Neural cell (in vitro differentiated cells): ENCODE measurements around the gene SETD2. TPM values are rescaled to one million over a fixed set of nuclear protein-coding genes. Genes with fewer than 3 reads are reported as not detected.

Experiments
- H2AFZ ChIP-seq: fragments of 200-600, 300-800 bp; sonication (generic), shearing (Covaris generic); 2 replicates; pipeline ENCODE4 v1.6.0; 2014; ENCODE audit warnings: low read depth, mild to moderate bottlenecking, antibody characterized with exemption, low read length, moderate library complexity
- H3F3A ChIP-seq: fragments of 200-600 bp; shearing (Covaris generic); 2 replicates; pipeline ENCODE4 v1.6.1; 2016; ENCODE audit warnings: mild to moderate bottlenecking, moderate library complexity, mixed read lengths, antibody characterized with exemption, low read length; ENCODE audit not compliant: insufficient read depth, poor library complexity, severe bottlenecking
- H3K27ac ChIP-seq: fragments of 200-600, 300-800 bp; sonication (generic), shearing (Covaris generic); 2 replicates; pipeline ENCODE4 v1.5.1; 2014; ENCODE audit warnings: mild to moderate bottlenecking, low read length, moderate library complexity
- H3K27me3 ChIP-seq: fragments of 300-800, 200-600 bp; sonication (generic), shearing (Covaris generic); 2 replicates; pipeline ENCODE4 v1.6.0; 2014; ENCODE audit warnings: mild to moderate bottlenecking, low read depth, low read length, moderate library complexity; ENCODE audit not compliant: insufficient read depth
- H3K36me3 ChIP-seq: fragments of 300-800, 200-600 bp; sonication (generic), shearing (Covaris generic); 2 replicates; pipeline ENCODE4 v1.5.1; 2014; ENCODE audit warnings: mild to moderate bottlenecking, antibody characterized with exemption, low read length, moderate library complexity; ENCODE audit not compliant: insufficient read depth
- H3K4me2 ChIP-seq: fragments of 300-800, 200-600 bp; sonication (generic), shearing (Covaris generic); 2 replicates; pipeline ENCODE4 v1.6.0; 2014; ENCODE audit warnings: mild to moderate bottlenecking, low read length
- H3K4me3 ChIP-seq: fragments of 300-800, 200-600 bp; sonication (generic), shearing (Covaris generic); 2 replicates; pipeline ENCODE4 v1.5.1; 2014; ENCODE audit warnings: mild to moderate bottlenecking, low read length, moderate library complexity
- H3K79me2 ChIP-seq: fragments of 200-600 bp; shearing (Covaris generic); replicated peaks from 2 replicates; pipeline ENCODE4 v1.6.0; 2014; ENCODE audit warnings: mild to moderate bottlenecking, low read length, moderate library complexity; ENCODE audit not compliant: insufficient read depth
- H3K9ac ChIP-seq: fragments of 300-800, 200-600 bp; sonication (generic), shearing (Covaris generic); 2 replicates; pipeline ENCODE4 v1.6.1; 2016; ENCODE audit warnings: mild to moderate bottlenecking, low read length, mixed read lengths
- H3K9me2 ChIP-seq: fragments of 200-600 bp; shearing (Covaris generic); 2 replicates; pipeline ENCODE4 v1.6.1; 2016; ENCODE audit warnings: mild to moderate bottlenecking, low read length, mixed read lengths; ENCODE audit not compliant: insufficient read depth
- H3K9me3 ChIP-seq: fragments of 200-600, 300-800 bp; sonication (generic), shearing (Covaris generic); 2 replicates; pipeline ENCODE4 v1.6.1; 2016; ENCODE audit warnings: mild to moderate bottlenecking, mixed run types, low read length, moderate library complexity, mixed read lengths
- H4K20me1 ChIP-seq: fragments of 200-600 bp; shearing (Covaris generic); 2 replicates; pipeline ENCODE4 v1.6.1; 2016; ENCODE audit warnings: mild to moderate bottlenecking, mixed run types; ENCODE audit not compliant: insufficient read depth
- EP300 ChIP-seq: fragments of 450-650 bp; conservative IDR thresholded peaks from 2 replicates; pipeline ENCODE4 v1.6.1; 2014; ENCODE audit warnings: antibody characterized with exemption, mild to moderate bottlenecking, moderate library complexity; ENCODE audit not compliant: poor library complexity, severe bottlenecking
- EZH2 ChIP-seq: fragments of 200-600, 300-800 bp; shearing (Covaris generic), sonication (generic); IDR thresholded peaks from 2 replicates; pipeline ENCODE4 v1.6.1; 2014; ENCODE audit warnings: antibody characterized with exemption, low read length, borderline replicate concordance, mild to moderate bottlenecking; ENCODE audit not compliant: insufficient read depth, poor library complexity, severe bottlenecking
- MXI1 ChIP-seq: fragments of 450-650 bp; conservative IDR thresholded peaks from 2 replicates; pipeline ENCODE4 v1.6.1; 2014; ENCODE audit warnings: antibody characterized with exemption, mild to moderate bottlenecking; ENCODE audit not compliant: poor library complexity, severe bottlenecking
- POLR2AphosphoS5 ChIP-seq: IDR thresholded peaks from 2 replicates; pipeline ENCODE4 v1.6.1; 2012
- RAD21 ChIP-seq: fragments of 450-650 bp; conservative IDR thresholded peaks from 2 replicates; pipeline ENCODE4 v1.6.1; 2014; ENCODE audit warnings: antibody characterized with exemption, mild to moderate bottlenecking, moderate library complexity
- SMC3 ChIP-seq: fragments of 450-650 bp; conservative IDR thresholded peaks from 2 replicates; pipeline ENCODE4 v1.6.1; 2014; ENCODE audit warnings: antibody characterized with exemption, mild to moderate bottlenecking, moderate library complexity; ENCODE audit not compliant: poor library complexity
- TAF1 ChIP-seq: IDR thresholded peaks from 2 replicates; pipeline ENCODE4 v1.6.1; 2012; ENCODE audit warnings: low read depth
- polyA plus RNA-seq: library from polyadenylated mRNA; depleted of rRNA; stranded (reverse); fragments of >200 nt; gene quantifications from 2 replicates; pipeline ENCODE4 v1.2.3, GENCODE V29; 2014
- small RNA-seq, 3 experiments: library from RNA; depleted of rRNA; stranded (forward); fragments of <200 nt; gene quantifications; one replicate each; pipeline ENCODE3, GENCODE V24; 2012
- TF ChIP-seq, protein P1 (sequence below): IDR thresholded peaks from 2 replicates; pipeline ENCODE4 v1.6.1; 2012; ENCODE audit warnings: borderline replicate concordance
- TF ChIP-seq, protein P2 (sequence below): fragments of 450-650 bp; IDR thresholded peaks from 2 replicates; pipeline ENCODE4 v1.5.1; 2014; ENCODE audit warnings: antibody characterized with exemption, mild to moderate bottlenecking, moderate library complexity; ENCODE audit not compliant: poor library complexity, severe bottlenecking

SETD2 gene
- polyA plus RNA-seq, 1 donor from 2014 or later: 18.4 TPM

DNA sequence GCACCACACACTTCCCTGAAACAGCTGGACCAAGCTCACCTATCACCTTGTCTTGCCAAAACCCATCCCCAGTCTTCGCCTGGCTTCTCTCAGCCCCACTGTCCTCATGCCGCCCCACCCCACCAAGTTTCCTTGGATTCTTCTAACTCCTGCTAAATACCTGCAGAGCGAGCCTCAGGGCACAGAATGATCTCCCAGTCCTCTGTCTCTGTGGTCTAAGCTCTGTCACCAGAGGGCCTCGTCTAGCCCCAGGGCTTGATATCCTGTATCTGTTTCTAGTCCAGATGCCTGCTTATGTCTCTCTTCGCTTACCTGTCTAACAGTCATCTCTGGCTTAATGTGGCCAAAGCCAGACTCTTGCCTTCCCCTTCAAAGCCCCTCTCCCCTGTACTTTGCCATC is 197.1 kb downstream of the SETD2 start:
- Histone ChIP-seq H3K27me3 (no peaks in the 10 kb centered on the region), H3K79me2 (peaks cover 63% of the 10 kb centered on the region), H3K36me3 (peaks cover 3% of the 10 kb centered on the region), H3K9ac (no peak overlapping the region), H3K9me3 (no peaks in the 10 kb centered on the region), H3F3A (no peaks in the 10 kb centered on the region), H2AFZ (no peak overlapping the region), H3K9me2 (no peaks in the 10 kb centered on the region), H3K4me2 (no peak overlapping the region), H3K27ac (no peak overlapping the region), H4K20me1 (no peaks in the 10 kb centered on the region), H3K4me3 (no peak overlapping the region)
- TF ChIP-seq EZH2 (no peak), POLR2AphosphoS5 (no peak), RAD21 (no peak), SMC3 (no peak), EP300 (no peak), TAF1 (no peak), MXI1 (no peak)
- TF ChIP-seq, protein P1, sequence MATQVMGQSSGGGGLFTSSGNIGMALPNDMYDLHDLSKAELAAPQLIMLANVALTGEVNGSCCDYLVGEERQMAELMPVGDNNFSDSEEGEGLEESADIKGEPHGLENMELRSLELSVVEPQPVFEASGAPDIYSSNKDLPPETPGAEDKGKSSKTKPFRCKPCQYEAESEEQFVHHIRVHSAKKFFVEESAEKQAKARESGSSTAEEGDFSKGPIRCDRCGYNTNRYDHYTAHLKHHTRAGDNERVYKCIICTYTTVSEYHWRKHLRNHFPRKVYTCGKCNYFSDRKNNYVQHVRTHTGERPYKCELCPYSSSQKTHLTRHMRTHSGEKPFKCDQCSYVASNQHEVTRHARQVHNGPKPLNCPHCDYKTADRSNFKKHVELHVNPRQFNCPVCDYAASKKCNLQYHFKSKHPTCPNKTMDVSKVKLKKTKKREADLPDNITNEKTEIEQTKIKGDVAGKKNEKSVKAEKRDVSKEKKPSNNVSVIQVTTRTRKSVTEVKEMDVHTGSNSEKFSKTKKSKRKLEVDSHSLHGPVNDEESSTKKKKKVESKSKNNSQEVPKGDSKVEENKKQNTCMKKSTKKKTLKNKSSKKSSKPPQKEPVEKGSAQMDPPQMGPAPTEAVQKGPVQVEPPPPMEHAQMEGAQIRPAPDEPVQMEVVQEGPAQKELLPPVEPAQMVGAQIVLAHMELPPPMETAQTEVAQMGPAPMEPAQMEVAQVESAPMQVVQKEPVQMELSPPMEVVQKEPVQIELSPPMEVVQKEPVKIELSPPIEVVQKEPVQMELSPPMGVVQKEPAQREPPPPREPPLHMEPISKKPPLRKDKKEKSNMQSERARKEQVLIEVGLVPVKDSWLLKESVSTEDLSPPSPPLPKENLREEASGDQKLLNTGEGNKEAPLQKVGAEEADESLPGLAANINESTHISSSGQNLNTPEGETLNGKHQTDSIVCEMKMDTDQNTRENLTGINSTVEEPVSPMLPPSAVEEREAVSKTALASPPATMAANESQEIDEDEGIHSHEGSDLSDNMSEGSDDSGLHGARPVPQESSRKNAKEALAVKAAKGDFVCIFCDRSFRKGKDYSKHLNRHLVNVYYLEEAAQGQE: no peak
- TF ChIP-seq, protein P2, sequence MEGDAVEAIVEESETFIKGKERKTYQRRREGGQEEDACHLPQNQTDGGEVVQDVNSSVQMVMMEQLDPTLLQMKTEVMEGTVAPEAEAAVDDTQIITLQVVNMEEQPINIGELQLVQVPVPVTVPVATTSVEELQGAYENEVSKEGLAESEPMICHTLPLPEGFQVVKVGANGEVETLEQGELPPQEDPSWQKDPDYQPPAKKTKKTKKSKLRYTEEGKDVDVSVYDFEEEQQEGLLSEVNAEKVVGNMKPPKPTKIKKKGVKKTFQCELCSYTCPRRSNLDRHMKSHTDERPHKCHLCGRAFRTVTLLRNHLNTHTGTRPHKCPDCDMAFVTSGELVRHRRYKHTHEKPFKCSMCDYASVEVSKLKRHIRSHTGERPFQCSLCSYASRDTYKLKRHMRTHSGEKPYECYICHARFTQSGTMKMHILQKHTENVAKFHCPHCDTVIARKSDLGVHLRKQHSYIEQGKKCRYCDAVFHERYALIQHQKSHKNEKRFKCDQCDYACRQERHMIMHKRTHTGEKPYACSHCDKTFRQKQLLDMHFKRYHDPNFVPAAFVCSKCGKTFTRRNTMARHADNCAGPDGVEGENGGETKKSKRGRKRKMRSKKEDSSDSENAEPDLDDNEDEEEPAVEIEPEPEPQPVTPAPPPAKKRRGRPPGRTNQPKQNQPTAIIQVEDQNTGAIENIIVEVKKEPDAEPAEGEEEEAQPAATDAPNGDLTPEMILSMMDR: no peak

Small RNA genes within 50 kb of the gene (small RNA-seq; reads per million reads assigned to genes)
- gene MRPL57P3: 0 reads per million in 3 experiments

Other genes starting within 250 kb of the SETD2 start
- gene CCDC12, start 187.4 kb downstream of the SETD2 start, polyA plus RNA-seq: 43.8 and 46.4 TPM in 2 replicates
- gene NBEAL2, start 184.4 kb downstream of the SETD2 start, polyA plus RNA-seq: 3.0 and 3.3 TPM in 2 replicates
- gene KIF9, start 118.7 kb upstream of the SETD2 start, polyA plus RNA-seq: 15.6 and 15.9 TPM in 2 replicates
- gene KLHL18, start 118.8 kb upstream of the SETD2 start, polyA plus RNA-seq: 36.6 and 37.0 TPM in 2 replicates
- 5.4 and 36.2 TPM in 2 replicates for gene PTPN23, start 216.9 kb upstream of the SETD2 start, polyA plus RNA-seq